Measurements from ENCODE around the gene XPA. TPM values are rescaled to one million over a fixed set of nuclear protein-coding genes. Genes with fewer than 3 reads are reported as not detected.

The XPA gene
- total RNA-seq, 1 donor = 8.7 TPM

- Histone ChIP-seq H4K20me1 (ENCODE audit: insufficient read depth, low read length) (peaks cover 32% of the 10 kb centered on the region), H3K9me3 (ENCODE audit: low read depth, low read length) (no peaks in the 10 kb centered on the region), H3K27me3 (ENCODE audit: insufficient read depth, low read length) (no peaks in the 10 kb centered on the region), H3K36me3 (ENCODE audit: insufficient read depth, low read length) (peaks cover 30% of the 10 kb centered on the region), H3K27ac (ENCODE audit: low read depth, low read length) (no peak overlapping the region), H3K4me3 (ENCODE audit: insufficient read depth, low read length) (no peak overlapping the region), H3K4me1 (ENCODE audit: insufficient read depth, low read length) (peaks cover 7% of the 10 kb centered on the region), H3K4me2 (ENCODE audit: insufficient read depth, low read length) (no peak overlapping the region), H3K79me2 (ENCODE audit: insufficient read depth, low read length) (peaks cover 71% of the 10 kb centered on the region), H2AFZ (ENCODE audit: low read length) (no peak overlapping the region)
- DNase-seq (ENCODE audit: insufficient read length, low spot score, missing footprints) = no peak
- no peak for TF ChIP-seq CTCF (IDR thresholded peaks at IDR 0.05; ENCODE audit: extremely low read depth, low read depth, low read length)
Observed at GRCh38 chr9:97640325-97640724, 56.8 kb downstream of the XPA start.

GRCh38 chr9:97638666-97639065, 58.5 kb downstream of the XPA start:
- no peak overlapping the region for H3K27ac ChIP-seq (ENCODE audit: low read depth, low read length)
- TF ChIP-seq CTCF (IDR thresholded peaks at IDR 0.05; ENCODE audit: extremely low read depth, low read depth, low read length) = peak; percentile 34
- H3K4me2 ChIP-seq (ENCODE audit: insufficient read depth, low read length) = no peak overlapping the region

GRCh38 chr9:97636903-97637302, 60.2 kb downstream of the XPA start:
- no peak for DNase-seq (ENCODE audit: insufficient read length, low spot score, missing footprints)
- Histone ChIP-seq H3K27ac (ENCODE audit: low read depth, low read length) (no peak overlapping the region), H3K9me3 (ENCODE audit: low read depth, low read length) (no peaks in the 10 kb centered on the region), H3K4me3 (ENCODE audit: insufficient read depth, low read length) (no peak overlapping the region), H3K4me2 (ENCODE audit: insufficient read depth, low read length) (peak overlapping the region; percentile 47), H3K79me2 (ENCODE audit: insufficient read depth, low read length) (peaks cover 80% of the 10 kb centered on the region), H4K20me1 (ENCODE audit: insufficient read depth, low read length) (peaks cover 38% of the 10 kb centered on the region), H3K4me1 (ENCODE audit: insufficient read depth, low read length) (peaks cover 19% of the 10 kb centered on the region), H3K27me3 (ENCODE audit: insufficient read depth, low read length) (no peaks in the 10 kb centered on the region), H2AFZ (ENCODE audit: low read length) (no peak overlapping the region), H3K36me3 (ENCODE audit: insufficient read depth, low read length) (peaks cover under 1% of the 10 kb centered on the region)
- no peak for TF ChIP-seq CTCF (IDR thresholded peaks at IDR 0.05; ENCODE audit: extremely low read depth, low read depth, low read length)

More at GRCh38 chr9:97638666-97639065, 58.5 kb downstream of the XPA start:
- peaks cover 83% of the 10 kb centered on the region for H3K79me2 ChIP-seq (ENCODE audit: insufficient read depth, low read length)
- H3K9me3 ChIP-seq (ENCODE audit: low read depth, low read length) = no peaks in the 10 kb centered on the region
- peak; percentile 38 for DNase-seq (ENCODE audit: insufficient read length, low spot score, missing footprints)
- no peak overlapping the region for H2AFZ ChIP-seq (ENCODE audit: low read length)
- peaks cover 38% of the 10 kb centered on the region for H4K20me1 ChIP-seq (ENCODE audit: insufficient read depth, low read length)
- H3K27me3 ChIP-seq (ENCODE audit: insufficient read depth, low read length) = no peaks in the 10 kb centered on the region
- H3K4me3 ChIP-seq (ENCODE audit: insufficient read depth, low read length) = no peak overlapping the region
- H3K4me1 ChIP-seq (ENCODE audit: insufficient read depth, low read length) = peaks cover 16% of the 10 kb centered on the region
- H3K36me3 ChIP-seq (ENCODE audit: insufficient read depth, low read length) = peaks cover 15% of the 10 kb centered on the region

- TF ChIP-seq CTCF (IDR thresholded peaks at IDR 0.05; ENCODE audit: extremely low read depth, low read depth, low read length) = no peak
- Histone ChIP-seq H3K27me3 (ENCODE audit: insufficient read depth, low read length) (no peaks in the 10 kb centered on the region), H3K4me2 (ENCODE audit: insufficient read depth, low read length) (peak overlapping the region; percentile 96), H4K20me1 (ENCODE audit: insufficient read depth, low read length) (peaks cover 31% of the 10 kb centered on the region), H2AFZ (ENCODE audit: low read length) (no peak overlapping the region), H3K36me3 (ENCODE audit: insufficient read depth, low read length) (no peaks in the 10 kb centered on the region), H3K4me3 (ENCODE audit: insufficient read depth, low read length) (peak overlapping the region; percentile 96), H3K27ac (ENCODE audit: low read depth, low read length) (no peak overlapping the region), H3K9me3 (ENCODE audit: low read depth, low read length) (no peaks in the 10 kb centered on the region), H3K4me1 (ENCODE audit: insufficient read depth, low read length) (peaks cover 23% of the 10 kb centered on the region), H3K79me2 (ENCODE audit: insufficient read depth, low read length) (peaks cover 82% of the 10 kb centered on the region)
- no peak for DNase-seq (ENCODE audit: insufficient read length, low spot score, missing footprints)
Observed at GRCh38 chr9:97635026-97635425, 62.1 kb downstream of the XPA start.

Measured in osteoblast (primary cell).